ENCODE data around the gene ROR2. TPM values are rescaled to one million over a fixed set of nuclear protein-coding genes. Genes with fewer than 3 reads are reported as not detected.

Gene ROR2
- total RNA-seq, 1 experiment from 2014 or later: not detected

DNA sequence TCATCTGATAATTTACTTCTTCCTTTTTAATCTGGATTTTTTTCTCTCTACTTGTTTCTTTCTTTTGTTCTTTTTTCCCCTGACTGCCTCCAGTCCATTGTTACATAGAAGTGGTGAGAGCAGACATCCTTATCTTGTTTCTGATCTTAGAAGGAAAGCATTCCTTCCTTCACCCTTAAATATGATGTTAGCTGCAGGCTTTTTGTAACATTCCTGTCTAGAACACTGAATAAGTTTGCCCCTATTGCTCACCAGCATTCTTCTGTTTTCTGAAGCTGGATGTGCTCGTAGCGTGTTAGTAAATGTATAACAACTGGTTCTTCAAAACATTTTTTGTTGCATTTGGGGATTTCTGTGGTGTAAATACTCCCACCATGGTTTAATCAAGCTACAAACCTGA is 389.7 kb downstream of the ROR2 start:
- H3K79me2 ChIP-seq (ENCODE audit: low read length): no peaks in the 10 kb centered on the region
- no peaks in the 10 kb centered on the region for H3K27me3 ChIP-seq (ENCODE audit: low read length)
- TF ChIP-seq EZH2phosphoT487 (IDR thresholded peaks at IDR 0.05; ENCODE audit: borderline replicate concordance, low read length) (no peak), EZH2 (IDR thresholded peaks at IDR 0.05; ENCODE audit: low read length, unreplicated experiment) (no peak)
- TF ChIP-seq, protein P1, sequence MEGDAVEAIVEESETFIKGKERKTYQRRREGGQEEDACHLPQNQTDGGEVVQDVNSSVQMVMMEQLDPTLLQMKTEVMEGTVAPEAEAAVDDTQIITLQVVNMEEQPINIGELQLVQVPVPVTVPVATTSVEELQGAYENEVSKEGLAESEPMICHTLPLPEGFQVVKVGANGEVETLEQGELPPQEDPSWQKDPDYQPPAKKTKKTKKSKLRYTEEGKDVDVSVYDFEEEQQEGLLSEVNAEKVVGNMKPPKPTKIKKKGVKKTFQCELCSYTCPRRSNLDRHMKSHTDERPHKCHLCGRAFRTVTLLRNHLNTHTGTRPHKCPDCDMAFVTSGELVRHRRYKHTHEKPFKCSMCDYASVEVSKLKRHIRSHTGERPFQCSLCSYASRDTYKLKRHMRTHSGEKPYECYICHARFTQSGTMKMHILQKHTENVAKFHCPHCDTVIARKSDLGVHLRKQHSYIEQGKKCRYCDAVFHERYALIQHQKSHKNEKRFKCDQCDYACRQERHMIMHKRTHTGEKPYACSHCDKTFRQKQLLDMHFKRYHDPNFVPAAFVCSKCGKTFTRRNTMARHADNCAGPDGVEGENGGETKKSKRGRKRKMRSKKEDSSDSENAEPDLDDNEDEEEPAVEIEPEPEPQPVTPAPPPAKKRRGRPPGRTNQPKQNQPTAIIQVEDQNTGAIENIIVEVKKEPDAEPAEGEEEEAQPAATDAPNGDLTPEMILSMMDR (conservative IDR thresholded peaks at IDR 0.05; ENCODE audit: low read depth, low read length): no peak
- no peak overlapping the region for H3K4me2 ChIP-seq (ENCODE audit: low read length)
- H3K4me3 ChIP-seq (ENCODE audit: low read length): no peak overlapping the region
- intact Hi-C loops (cut with micrococcal nuclease): no loop called here
- H3K36me3 ChIP-seq (ENCODE audit: low read depth, low read length): no peaks in the 10 kb centered on the region
- BruUV-seq (replicated peaks): no TSS peak
- H3K4me1 ChIP-seq (ENCODE audit: insufficient read depth, low read length): no peaks in the 10 kb centered on the region
- CTCF ChIA-PET: no interaction called here
- POLR2A ChIA-PET (ENCODE audit: unreplicated experiment): no interaction called here
- no peak for DNase-seq
- no peak overlapping the region for H3K9ac ChIP-seq (ENCODE audit: low read length)
- H3K27ac ChIP-seq (ENCODE audit: low read length): no peak overlapping the region
- H3K9me2 ChIP-seq (replicated peaks; ENCODE audit: low read length): no peaks in the 10 kb centered on the region
- no peaks in the 10 kb centered on the region for H3K9me3 ChIP-seq (ENCODE audit: low read length)
- no peak overlapping the region for H2AFZ ChIP-seq (ENCODE audit: low read length)
- H3F3A ChIP-seq (ENCODE audit: low read length, unreplicated experiment): no peaks in the 10 kb centered on the region
- H4K20me1 ChIP-seq (ENCODE audit: low read length): no peaks in the 10 kb centered on the region
- no peak for ATAC-seq

DNA sequence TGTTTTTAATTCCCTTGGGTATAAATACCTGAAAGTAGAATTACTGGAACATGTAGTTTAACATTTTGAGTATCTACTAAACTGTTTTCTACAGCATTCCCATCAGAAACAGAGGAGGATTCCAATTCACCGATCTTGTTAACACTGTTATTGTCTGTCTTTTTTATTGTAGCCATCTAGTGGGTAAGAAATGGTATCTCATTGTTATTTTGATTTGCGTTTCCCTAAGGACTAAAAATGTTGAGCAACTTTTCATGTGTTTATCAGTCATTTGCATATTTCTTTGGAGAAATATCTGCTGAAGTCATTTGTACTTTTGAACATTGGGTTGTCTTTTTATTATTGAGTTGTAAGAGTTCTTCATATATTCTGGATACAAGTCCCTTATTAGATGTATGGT is 391.1 kb downstream of the ROR2 start:
- H3K4me1 ChIP-seq (ENCODE audit: insufficient read depth, low read length): no peaks in the 10 kb centered on the region
- ATAC-seq (no peak), DNase-seq (no peak)
- H3F3A ChIP-seq (ENCODE audit: low read length, unreplicated experiment): no peaks in the 10 kb centered on the region
- no peak overlapping the region for H3K4me2 ChIP-seq (ENCODE audit: low read length)
- H3K9ac ChIP-seq (ENCODE audit: low read length): no peak overlapping the region
- H3K36me3 ChIP-seq (ENCODE audit: low read depth, low read length): no peaks in the 10 kb centered on the region
- no peaks in the 10 kb centered on the region for H4K20me1 ChIP-seq (ENCODE audit: low read length)
- intact Hi-C loops (cut with micrococcal nuclease): loop anchor here (5.0 kb wide), 1 partner anchor 127 kb away; no protein-coding TSS in a partner anchor
- no peaks in the 10 kb centered on the region for H3K9me3 ChIP-seq (ENCODE audit: low read length)
- TF ChIP-seq, protein P1 (conservative IDR thresholded peaks at IDR 0.05; ENCODE audit: low read depth, low read length): peak; percentile 21; the same call in 1 of the 2 replicates
- TF ChIP-seq EZH2phosphoT487 (IDR thresholded peaks at IDR 0.05; ENCODE audit: borderline replicate concordance, low read length): no peak
- H3K27me3 ChIP-seq (ENCODE audit: low read length): no peaks in the 10 kb centered on the region
- H3K4me3 ChIP-seq (ENCODE audit: low read length): no peak overlapping the region
- no peaks in the 10 kb centered on the region for H3K9me2 ChIP-seq (replicated peaks; ENCODE audit: low read length)
- no peak overlapping the region for H2AFZ ChIP-seq (ENCODE audit: low read length)
- no peaks in the 10 kb centered on the region for H3K79me2 ChIP-seq (ENCODE audit: low read length)
- ChIA-PET POLR2A (ENCODE audit: unreplicated experiment) (no interaction called here), CTCF (no interaction called here)
- H3K27ac ChIP-seq (ENCODE audit: low read length): no peak overlapping the region
- no TSS peak for BruUV-seq (replicated peaks)

DNA sequence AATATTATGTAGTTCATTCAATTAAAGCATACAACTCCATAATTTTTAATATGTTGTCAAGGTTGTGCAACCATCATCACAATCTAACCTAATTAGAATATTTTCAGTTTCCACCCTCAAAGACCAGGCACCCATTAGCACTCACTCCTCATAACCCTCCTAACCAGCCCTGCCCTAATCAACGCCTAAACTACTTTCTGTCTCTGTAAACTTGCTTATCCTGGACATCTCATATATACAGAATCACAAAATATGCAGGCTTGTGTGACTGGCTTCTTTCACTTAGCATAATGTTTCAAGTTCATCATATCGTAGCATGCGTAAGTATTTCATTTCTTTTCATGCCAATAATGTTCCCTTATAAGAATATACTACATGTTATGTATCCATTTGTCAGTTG is 391.6 kb downstream of the ROR2 start:
- Histone ChIP-seq H4K20me1 (ENCODE audit: low read length) (no peaks in the 10 kb centered on the region), H3K4me3 (ENCODE audit: low read length) (no peak overlapping the region), H3K4me2 (ENCODE audit: low read length) (no peak overlapping the region), H3K79me2 (ENCODE audit: low read length) (no peaks in the 10 kb centered on the region), H3K27ac (ENCODE audit: low read length) (no peak overlapping the region), H3K9me3 (ENCODE audit: low read length) (no peaks in the 10 kb centered on the region), H3K36me3 (ENCODE audit: low read depth, low read length) (no peaks in the 10 kb centered on the region), H2AFZ (ENCODE audit: low read length) (no peak overlapping the region), H3K4me1 (ENCODE audit: insufficient read depth, low read length) (no peaks in the 10 kb centered on the region), H3K27me3 (ENCODE audit: low read length) (no peaks in the 10 kb centered on the region), H3K9ac (ENCODE audit: low read length) (no peak overlapping the region), H3F3A (ENCODE audit: low read length, unreplicated experiment) (no peaks in the 10 kb centered on the region), H3K9me2 (replicated peaks; ENCODE audit: low read length) (no peaks in the 10 kb centered on the region)
- DNase-seq: no peak
- ATAC-seq: no peak
- intact Hi-C loops (cut with micrococcal nuclease): loop anchor here (5.0 kb wide), 1 partner anchor 126 kb away; no protein-coding TSS in a partner anchor
- no TSS peak for BruUV-seq (replicated peaks)
- CTCF ChIA-PET: no interaction called here
- TF ChIP-seq EZH2phosphoT487 (IDR thresholded peaks at IDR 0.05; ENCODE audit: borderline replicate concordance, low read length): no peak
- TF ChIP-seq EZH2 (IDR thresholded peaks at IDR 0.05; ENCODE audit: low read length, unreplicated experiment): no peak
- TF ChIP-seq, protein P1 (conservative IDR thresholded peaks at IDR 0.05; ENCODE audit: low read depth, low read length): no peak
- POLR2A ChIA-PET (ENCODE audit: unreplicated experiment): no interaction called here

Data from PC-3 (cell line).